ENCODE measurements around the gene TSR3.

The TSR3 gene

GRCh38 chr16:1312467-1312816 lies 39.2 kb downstream of the TSR3 start:
- no peak overlapping the region for H3K4me3 ChIP-seq (ENCODE audit: low read length)
- TF ChIP-seq CTCF (IDR thresholded peaks at IDR 0.05; ENCODE audit: insufficient read depth, low read depth, low read length, missing control alignments), result no peak
- DNase-seq (ENCODE audit: low read depth), result no peak

- no peak for DNase-seq (ENCODE audit: low read depth)
- H3K4me3 ChIP-seq (ENCODE audit: low read length), result peak overlapping the region; percentile 88
- TF ChIP-seq CTCF (IDR thresholded peaks at IDR 0.05; ENCODE audit: insufficient read depth, low read depth, low read length, missing control alignments), result no peak
These were observed 39.8 kb downstream of the TSR3 start for GRCh38 chr16:1311738-1312466.

GRCh38 chr16:1311212-1311737 lies 40.4 kb downstream of the TSR3 start:
- peak overlapping the region; percentile 88 for H3K4me3 ChIP-seq (ENCODE audit: low read length)
- TF ChIP-seq CTCF (IDR thresholded peaks at IDR 0.05; ENCODE audit: insufficient read depth, low read depth, low read length, missing control alignments), result no peak
- no peak for DNase-seq (ENCODE audit: low read depth)

- no peak for TF ChIP-seq CTCF (IDR thresholded peaks at IDR 0.05; ENCODE audit: insufficient read depth, low read depth, low read length, missing control alignments)
- DNase-seq (ENCODE audit: low read depth), result peak; percentile 32
These were observed 40.9 kb downstream of the TSR3 start for GRCh38 chr16:1310832-1311200.

GRCh38 chr16:1309888-1310831 lies 41.5 kb downstream of the TSR3 start:
- TF ChIP-seq CTCF (IDR thresholded peaks at IDR 0.05; ENCODE audit: insufficient read depth, low read depth, low read length, missing control alignments), result no peak
- peak overlapping the region; percentile 88 for H3K4me3 ChIP-seq (ENCODE audit: low read length)

More at GRCh38 chr16:1310832-1311200, 40.9 kb downstream of the TSR3 start:
- H3K4me3 ChIP-seq (ENCODE audit: low read length), result peak overlapping the region; percentile 88

GRCh38 chr16:1308977-1309885 lies 42.4 kb downstream of the TSR3 start, which contains the start of gene UBE2I:
UBE2I (plus strand) TSS chr16:1309636; CDS start chr16:1314031, 4,395 bp downstream.
- TF ChIP-seq CTCF (IDR thresholded peaks at IDR 0.05; ENCODE audit: insufficient read depth, low read depth, low read length, missing control alignments), result no peak
- peak; percentile 98 for DNase-seq (ENCODE audit: low read depth)
- peak within 1 kb of the TSS; percentile 88 for H3K4me3 ChIP-seq (ENCODE audit: low read length)

More at GRCh38 chr16:1309888-1310831, 41.5 kb downstream of the TSR3 start:
- DNase-seq (ENCODE audit: low read depth), result peak; percentile 43
